ENCODE measurements around the gene PACRG. TPM values are rescaled to one million over a fixed set of nuclear protein-coding genes. Genes with fewer than 3 reads are reported as not detected.

Gene PACRG
- total and polyA plus RNA-seq, 2 of the 8 experiments (the other 6 are each of a cell fraction or from before 2014, with no cell fraction given): 0.44 to 0.54 TPM

DNA sequence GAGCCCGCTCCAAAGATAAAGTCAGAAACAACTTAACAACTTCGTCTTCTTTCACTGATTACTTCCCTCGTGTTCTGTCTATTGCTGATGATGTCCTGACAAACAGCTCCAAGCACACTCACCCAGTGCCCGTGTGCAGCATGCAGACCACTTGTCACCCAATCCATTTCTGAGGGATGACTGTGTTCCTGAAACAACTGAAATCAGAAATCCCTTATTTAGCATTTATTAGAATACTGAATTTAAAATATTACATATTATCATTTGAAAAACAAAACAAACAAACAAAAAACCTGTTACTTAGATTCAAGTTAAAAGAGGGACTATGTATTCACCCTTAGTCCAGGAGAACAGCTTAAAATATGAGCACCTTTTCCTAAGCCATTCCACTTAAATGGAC lies 463.0 kb downstream of the PACRG start (continued):
- TF ChIP-seq CHD7 (IDR thresholded peaks at IDR 0.05; ENCODE audit: insufficient replicate concordance, low read length): no peak
- TF ChIP-seq, protein P1, sequence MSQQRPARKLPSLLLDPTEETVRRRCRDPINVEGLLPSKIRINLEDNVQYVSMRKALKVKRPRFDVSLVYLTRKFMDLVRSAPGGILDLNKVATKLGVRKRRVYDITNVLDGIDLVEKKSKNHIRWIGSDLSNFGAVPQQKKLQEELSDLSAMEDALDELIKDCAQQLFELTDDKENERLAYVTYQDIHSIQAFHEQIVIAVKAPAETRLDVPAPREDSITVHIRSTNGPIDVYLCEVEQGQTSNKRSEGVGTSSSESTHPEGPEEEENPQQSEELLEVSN (IDR thresholded peaks at IDR 0.05): no peak
- no peak for TF ChIP-seq RBBP5 (IDR thresholded peaks at IDR 0.05; ENCODE audit: borderline replicate concordance, low read depth, low read length)
- no peak for TF ChIP-seq EZH2 (IDR thresholded peaks at IDR 0.05; ENCODE audit: low read depth, low read length, severe bottlenecking)
- no peak for TF ChIP-seq KDM1A (IDR thresholded peaks at IDR 0.05; ENCODE audit: borderline replicate concordance, low read length)
- TF ChIP-seq JUND (IDR thresholded peaks at IDR 0.05; ENCODE audit: low read length): no peak
- no peak for TF ChIP-seq RNF2 (IDR thresholded peaks at IDR 0.05; ENCODE audit: borderline replicate concordance, low read depth, low read length, missing control alignments, poor library complexity, severe bottlenecking)
- TF ChIP-seq SAP30 (IDR thresholded peaks at IDR 0.05; ENCODE audit: insufficient read depth, insufficient replicate concordance, low read length): no peak
- no peak for TF ChIP-seq ASH2L (IDR thresholded peaks at IDR 0.05; ENCODE audit: low read length)
- no peak for TF ChIP-seq SIN3A (conservative IDR thresholded peaks at IDR 0.05 in 1 of 2, IDR thresholded peaks at IDR 0.05 in 1 of 2; ENCODE audit: low read depth in 1 of 2, low read length in 2 of 2)
